Stimulated activated CD8-positive, alpha-beta memory T cell treated with anti-CD3 and anti-CD28 coated beads, Interleukin-4, amount 100 ng/mL, for 1 hour (primary cell): ENCODE results near the gene MS4A8.
"Not testable (repeated sequence)": the region's sequence is repeated elsewhere in the genome, so short reads cannot be mapped to it uniquely, and the experiment has no call there.

Source experiments
- DNase-seq, 2 donors: peaks; one replicate each; pipeline ENCODE4 v3.0.0-alpha.2; 2020; ENCODE audit warnings: low read depth in 2 of 2, low spot score in 1 of 2

Gene MS4A8

DNA sequence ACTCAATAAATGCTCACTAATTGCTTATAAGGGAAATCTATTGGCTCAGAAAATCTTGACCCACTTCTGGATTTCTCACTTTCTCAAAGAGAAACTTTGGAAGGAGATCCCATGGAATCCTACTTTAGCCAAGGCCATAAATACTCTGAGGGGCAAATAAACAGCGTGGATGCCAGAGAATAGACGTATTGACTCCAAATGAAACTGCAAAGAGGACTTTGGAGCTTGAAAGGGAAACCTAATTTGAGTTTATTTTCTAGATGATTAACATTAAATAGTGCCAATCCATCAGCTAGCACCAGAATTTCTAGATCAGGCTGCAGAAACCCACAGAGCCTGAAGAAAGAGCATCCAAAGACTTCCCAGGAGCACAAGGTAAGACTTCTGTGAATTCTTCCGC, 25.0 kb downstream of the MS4A8 start, which contains the start of gene MS4A18:
Gene MS4A18, plus strand, starts transcription at position 301 of the 400 bp plus-strand sequence.
- no peak for DNase-seq

DNA sequence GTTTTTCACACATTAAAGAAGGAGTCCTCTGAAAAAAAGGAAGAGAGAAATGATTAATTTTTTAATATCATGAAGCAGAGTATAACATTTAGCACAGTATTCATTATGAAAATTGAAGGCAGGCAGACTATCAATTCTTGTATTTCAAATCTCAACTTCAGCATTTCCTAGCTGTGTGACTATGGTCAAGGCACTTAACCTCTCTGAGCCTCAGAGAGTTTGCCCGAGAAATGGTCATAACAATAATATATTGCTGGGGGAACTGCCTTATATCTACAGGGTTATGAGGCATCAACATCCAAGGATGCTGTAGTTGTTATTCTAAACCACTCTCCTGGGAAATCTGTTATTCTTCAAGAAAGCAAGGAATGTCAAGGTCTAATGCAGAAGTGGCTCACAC, 26.2 kb downstream of the MS4A8 start:
- no peak for DNase-seq

DNA sequence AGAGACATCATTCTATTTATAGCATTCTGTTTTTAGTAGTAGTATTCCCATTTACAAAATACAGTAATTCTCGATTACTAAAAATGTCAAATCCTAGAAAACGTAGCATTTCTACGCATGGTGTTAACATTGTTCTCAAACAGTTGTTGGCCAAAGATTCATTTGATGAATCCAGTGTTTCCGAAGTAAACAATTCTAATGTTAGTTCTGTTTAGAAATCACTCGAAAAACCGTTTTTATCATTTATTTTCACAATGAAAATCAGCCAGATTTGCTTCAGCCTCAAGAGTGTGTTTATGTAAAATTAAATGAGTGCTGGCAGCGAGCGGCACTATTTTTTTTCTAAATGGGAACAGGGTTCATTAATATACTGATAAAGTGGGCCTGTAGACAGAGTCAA, 32.2 kb downstream of the MS4A8 start:
- DNase-seq, result no peak

DNA sequence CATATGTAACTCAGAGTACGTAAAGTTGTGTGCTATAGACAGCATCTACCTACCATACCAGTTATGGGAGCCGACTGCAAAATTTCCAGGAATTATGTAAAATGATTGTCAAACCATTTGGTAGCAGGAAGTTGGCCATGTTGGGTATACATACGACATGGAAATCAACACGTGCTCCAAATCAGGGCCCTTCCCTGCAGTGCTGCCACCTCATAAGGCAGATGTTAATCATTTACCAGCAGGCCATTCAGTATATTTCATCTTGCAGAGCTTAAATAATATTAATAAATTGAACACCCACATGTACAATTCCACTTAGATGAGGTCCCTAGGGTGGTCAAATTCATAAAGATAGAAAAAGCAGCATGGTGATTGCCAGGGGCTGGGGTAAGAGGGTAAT, 34.9 kb downstream of the MS4A8 start:
- DNase-seq, result no peak

DNA sequence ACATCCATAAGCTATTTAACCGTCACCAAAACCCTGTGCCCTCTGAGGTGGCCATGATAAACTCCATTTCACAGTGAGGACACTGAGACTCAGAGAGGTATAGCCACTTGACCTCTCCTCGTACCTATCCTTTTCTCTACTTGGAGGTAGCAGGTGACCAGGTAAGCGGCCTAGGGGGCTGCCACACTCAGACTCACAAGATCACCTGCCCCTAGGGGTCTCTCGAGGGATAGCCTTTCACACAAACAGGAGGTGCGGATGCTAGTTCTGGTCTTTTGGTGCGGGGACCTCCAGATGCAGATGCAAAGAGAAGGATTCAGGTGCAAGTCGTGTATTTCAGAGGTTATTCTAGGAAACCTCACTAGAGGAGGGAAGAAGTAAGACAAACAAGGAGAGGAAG, 39.7 kb downstream of the MS4A8 start:
- no peak for DNase-seq

DNA sequence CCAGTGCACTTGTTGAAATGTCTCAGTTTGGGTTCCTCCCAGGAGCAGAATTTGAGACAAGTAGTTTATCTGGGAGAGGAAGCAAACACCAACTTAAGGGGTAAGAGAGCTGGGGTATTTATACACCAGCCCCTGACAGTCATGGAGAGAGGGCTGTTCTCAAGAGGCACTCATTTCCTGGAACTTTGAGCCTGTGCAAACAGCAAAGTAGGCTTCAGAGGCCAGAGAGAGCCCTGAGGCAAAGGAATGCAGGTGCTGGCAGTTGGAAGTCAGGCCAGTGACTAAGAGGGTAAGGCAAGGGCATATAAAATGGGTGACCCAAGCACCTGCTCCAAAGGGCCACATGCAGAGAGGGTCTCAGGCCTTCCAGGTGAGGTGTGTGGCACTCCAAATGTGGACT, 41.2 kb downstream of the MS4A8 start:
- no peak for DNase-seq

DNA sequence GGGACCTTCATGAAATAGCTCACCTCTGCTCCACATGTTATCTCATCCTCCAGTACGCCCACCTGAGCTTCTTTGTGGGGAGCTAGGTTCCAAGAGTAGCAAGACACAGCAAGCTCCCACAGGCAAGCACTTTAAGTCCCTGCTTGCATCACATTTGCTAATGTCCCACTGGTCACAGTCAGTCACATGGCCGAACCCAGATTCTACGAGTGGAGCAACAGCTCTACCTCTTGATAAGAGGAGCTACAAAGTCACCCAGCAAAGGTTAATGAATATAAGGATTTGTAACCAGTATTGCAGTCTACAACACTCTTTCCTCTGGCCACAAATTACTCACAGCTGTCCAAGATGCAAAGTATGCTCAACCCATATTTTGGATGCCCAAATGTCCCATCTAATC, 42.0 kb downstream of the MS4A8 start:
- no peak for DNase-seq

DNA sequence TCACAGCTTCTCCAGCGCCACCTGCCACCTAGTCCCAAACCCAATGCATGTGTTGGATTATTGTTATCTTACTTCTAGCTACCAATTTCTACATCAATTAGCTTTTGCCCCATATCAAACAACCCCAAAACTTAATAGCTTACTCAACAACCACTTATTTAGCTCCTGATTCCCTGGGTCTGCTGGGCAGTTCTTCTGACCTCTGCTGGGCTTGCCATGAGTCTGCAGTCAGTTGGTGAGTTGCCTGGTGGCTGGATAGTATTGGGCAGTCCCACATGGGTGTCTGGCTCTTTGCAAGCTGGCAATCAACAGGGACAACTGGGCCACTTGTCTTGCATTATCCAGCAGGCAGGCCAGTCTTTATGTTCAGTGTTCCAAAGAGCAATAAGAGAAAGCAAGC, 43.6 kb downstream of the MS4A8 start:
- DNase-seq, result no peak

DNA sequence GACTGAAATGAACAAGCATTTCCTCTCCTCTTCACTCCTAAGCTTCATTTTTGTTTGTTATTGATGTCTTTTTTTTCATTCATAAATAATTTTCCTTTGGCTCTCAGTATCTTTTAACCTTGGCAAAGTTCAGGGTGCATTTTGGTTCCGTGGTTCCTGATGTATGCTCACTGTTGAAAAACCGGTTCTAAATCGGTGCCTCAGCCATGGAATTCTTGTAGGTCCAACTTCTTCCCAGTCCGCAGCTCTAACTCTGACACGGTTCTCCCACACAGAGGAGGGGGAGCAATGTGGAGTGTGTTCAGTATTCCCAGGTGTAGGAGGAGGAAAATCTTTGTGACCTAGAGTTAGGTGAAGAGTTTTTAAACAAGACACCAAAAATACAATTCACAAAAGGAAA, 44.7 kb downstream of the MS4A8 start:
- DNase-seq, result no peak

DNA sequence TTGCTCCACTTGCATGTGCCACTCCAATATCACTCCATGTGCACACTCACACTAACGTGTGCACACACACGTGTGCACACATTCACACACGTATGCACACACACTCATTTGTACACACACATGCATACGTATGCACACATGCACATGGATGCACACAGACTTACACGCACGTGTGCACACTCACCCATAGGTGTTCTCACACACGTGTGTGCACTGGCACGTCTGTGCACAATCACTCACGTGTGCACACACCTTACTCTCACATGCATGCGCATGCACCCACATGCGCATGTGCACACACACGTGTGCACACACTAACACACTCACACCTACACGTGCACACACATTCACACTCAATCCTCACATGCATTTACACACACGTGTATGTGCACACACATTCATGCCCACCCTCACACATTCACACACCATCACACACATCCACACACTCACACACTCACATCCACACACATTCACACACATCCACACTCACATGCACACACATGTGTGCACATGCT, 48.0 kb downstream of the MS4A8 start:
- DNase-seq, result no peak

DNA sequence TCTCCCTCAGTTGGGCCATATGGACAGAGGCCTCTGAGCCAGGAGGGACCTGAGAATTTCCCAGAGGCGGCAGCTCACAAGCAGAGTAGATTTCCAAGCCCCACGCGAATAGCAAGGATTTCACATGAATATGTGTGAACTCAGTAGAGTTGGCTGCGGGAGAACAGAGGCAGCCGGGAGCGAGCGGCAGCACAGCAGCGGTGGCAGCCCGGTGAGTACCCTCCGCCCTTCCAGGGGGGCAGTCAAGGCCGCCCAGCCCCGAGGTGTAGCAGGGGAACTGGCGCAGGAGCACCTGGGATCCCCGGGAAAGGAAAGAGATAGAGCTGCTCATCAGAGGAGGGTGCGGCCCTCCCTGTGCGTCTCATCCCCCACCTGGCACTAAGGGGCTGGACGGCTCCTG, 48.8 kb downstream of the MS4A8 start:
- DNase-seq, result no peak

DNA sequence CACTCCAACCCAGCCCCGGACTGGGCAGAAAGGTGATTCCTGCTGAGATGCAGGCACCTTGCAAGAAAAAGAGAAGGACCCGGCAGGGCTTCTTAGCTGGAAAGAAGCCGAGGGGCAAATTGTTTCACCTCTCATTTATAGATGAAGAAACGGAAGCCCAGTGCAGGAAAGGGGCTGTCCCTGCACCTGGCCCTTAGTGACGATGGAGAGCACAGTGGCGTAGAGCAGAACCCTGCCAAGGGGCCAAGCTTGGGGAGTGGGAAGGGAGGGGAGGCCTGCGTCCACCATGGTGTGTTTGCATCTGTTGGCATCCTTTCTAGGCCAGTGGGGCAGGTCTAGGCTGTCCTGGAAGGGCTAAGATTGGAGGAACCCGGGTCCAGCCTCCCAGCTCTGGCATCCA, 49.4 kb downstream of the MS4A8 start:
- DNase-seq, result no peak

DNA sequence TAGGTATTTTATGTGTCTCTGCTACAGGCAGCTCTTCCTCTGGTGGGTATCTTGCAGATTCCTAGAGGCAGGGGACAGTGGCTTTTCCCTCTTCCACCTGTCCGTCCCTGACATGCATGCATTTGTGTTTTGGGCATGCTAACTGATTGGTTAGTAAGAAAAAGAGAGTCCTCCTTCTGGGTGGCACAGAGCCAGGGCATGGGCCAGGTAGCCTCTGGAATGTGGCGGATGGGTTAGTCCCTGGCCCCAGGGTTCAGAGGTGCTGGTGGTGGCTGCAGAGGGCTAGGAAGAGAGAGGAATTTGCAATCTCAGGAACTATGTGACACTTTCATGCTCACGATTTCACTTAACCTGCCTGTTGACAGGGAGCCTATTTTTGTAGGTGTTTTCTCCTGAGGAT, 51.5 kb downstream of the MS4A8 start:
- no peak for DNase-seq

DNA sequence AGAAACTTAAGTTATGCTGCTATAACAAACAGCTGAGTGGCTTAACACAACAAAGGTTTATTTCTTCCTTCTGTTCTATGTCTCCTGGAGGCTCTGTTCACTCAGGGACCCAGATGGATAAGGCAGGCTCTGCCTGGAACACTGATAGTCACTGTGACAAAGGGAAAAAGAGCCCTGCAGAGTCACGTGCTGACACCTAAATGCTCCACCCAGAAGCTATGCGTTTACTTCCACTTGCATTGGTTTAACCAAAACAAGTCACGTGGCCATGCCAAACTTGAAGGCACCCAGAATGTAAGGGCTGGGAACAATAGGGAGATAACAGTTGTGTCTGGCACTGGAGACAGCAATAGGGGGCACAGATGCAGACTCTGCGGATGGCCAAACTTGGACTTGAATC, 53.9 kb downstream of the MS4A8 start:
- no peak for DNase-seq

DNA sequence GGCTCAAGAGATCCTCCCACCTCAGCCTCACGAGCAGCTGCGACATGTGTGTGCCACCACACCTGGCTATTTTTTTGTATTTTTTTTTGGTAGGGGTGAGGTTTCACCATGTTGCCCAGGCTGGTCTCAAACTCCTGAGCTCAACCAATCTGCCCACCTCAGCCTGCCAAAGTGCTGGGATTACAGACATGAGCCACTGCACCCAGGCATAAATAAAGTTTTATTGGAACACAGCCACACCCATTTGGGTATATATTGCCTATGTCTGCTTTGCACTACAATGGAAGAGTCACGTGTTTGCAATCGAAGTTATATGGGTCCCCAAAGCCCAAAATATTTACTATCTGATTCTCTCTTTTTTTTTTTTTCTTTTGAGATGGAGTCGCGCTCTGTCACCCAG, 55.5 kb downstream of the MS4A8 start:
- DNase-seq, result no peak

DNA sequence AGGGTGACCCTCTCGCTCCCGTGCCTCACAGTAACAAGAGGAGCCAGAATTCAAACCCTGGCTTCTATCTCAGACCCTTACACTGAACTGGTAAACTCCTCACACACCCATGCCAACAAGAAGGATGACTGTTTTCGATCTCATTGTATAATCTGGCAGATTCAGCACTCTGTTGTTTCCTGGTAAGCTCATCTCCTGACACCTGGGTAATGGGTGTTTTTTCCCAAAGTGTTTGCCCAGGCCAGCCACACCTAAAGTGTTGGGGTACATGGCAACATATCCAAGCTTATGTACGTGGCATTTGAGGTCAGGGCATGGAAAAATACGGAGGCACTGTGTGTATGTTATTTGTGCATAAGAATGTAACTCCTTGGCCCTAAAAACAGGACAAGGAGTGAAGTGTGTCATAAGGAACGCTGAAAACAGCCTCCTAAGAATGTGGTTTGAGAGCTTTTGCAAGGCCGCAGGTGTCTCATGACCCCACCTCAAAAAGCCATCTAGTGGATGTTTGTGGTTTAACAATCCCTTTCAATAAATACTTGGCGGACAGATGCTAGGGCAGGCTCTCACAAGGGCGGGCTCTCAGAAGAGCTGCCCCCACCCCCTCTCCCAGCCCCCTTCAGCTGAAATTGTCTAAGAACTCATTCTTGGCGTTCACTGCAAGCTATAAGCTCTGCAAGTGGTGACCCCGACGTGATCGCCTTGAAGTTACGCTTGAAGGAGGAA, 57.1 kb downstream of the MS4A8 start, which contains the start of gene MS4A15:
Gene MS4A15, plus strand, starts transcription at position 561 of the 726 bp plus-strand sequence. CDS start 6,867 bp downstream, outside the sequence.
- no peak for DNase-seq

DNA sequence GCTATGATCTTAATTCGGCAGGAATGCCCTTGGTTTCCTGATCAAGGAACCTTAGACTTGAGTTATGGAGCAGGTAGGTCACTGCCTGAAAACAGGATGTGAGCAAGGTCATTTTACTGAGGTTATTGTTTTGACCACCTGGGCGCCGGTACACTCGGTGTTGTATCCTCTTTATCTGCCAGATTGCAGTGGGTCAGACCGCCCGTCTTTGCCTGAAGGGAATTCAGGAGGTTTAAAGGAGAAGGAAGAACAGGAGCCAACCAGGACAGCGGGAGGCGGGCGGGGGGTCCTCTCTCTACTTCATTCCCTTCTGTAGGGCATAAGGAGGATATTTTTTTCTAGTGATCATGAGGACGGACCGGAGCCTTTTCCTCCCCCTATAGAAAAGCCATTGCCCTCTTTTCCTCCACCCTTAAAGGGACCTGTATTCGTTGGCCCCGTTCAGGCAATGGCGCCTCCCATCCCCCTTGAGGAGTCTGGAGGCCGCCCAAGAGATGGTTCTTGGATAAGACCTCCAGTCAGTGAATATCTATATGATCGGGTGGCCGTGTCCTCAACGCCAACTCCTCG, 57.9 kb downstream of the MS4A8 start:
- no peak for DNase-seq

DNA sequence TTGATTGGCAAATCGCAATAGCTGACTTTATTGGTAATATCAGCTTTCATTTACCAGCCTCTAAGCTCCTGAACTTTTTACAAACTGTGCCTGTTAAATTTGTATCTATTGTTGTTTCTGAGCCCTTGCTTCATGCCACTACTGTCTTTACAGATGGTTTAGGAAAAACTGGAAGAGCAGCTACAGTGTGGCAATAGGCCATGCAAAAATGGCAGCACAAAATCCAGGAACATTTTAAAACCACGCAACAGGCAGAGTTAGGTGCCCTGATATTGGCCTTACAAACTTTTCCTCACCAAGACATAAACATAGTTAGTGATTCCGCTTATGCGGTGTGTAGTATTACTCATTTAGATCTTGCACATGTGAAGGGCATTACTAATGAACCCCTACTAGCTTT, 59.3 kb downstream of the MS4A8 start:
- DNase-seq, result not testable (repeated sequence)

DNA sequence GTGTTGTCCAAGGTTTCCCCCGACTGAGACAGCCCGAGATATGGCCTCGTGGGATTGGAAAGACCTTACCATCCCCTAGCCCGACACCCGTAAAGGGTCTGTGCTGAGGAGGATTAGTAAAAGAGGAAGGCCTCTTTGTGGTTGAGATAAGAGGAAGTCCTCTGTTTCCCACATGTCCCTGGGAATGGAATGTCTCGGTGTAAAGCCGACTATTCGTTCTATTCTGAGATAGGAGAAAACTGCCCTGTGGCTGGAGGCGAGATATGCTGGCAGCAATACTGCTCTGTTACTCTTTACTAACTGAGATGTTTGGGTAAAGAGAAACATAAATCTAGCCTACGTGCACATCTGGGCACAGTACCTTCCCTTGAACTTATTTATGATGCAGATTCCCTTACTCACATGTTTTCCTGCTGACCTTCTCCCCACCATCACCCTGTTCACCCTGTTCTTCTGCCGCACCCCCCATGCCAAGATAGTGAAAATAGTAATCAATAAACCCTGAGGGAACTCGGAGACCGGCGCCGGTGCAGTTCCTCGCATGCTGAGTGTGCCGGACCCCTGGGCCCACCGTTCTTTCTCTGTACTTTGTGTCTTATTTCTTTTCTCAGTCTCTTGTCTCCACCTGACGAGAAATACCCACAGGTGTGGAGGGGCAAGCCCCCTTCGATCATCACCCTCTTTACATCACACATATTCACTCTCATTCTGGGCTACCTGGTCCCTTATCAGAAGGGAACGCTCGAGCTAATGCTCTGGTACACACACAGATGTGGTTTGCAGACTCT, 60.2 kb downstream of the MS4A8 start:
- not testable (repeated sequence) for DNase-seq

DNA sequence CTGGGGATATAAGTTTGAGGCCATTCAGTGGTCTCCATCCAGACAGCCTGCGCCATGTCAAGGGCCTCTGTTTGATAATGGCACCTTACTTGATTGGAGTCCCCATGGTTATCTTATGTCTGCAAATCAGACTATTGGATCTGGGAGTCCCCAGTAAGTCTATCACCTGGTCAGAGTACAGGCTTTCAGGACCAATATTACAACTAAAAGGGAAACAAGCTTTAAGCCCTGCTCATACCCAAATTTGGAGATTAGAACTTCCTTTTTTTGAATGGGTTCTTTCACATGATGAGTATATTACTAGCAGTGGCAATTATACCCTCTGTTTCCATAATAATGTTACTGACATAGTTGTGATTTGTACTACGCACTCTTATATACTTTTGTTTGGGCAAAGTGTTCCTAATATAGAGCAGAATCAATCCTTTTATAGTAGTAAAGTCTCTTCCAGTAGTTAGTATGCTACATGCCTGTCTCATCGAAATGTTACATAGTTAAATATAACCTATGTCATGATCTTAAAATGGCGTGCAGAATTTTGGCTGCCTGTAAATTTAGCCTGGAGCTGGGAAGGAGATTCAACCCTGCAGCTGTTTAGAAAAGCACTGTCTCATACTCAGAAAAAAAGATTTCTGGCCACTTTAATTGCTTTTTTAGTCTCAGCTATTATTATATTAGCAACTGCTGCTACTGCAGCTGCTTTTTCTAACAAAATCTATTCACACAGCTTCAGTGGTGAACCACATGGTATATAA, 62.2 kb downstream of the MS4A8 start:
- no peak for DNase-seq
